Measurements from ENCODE around the gene CBLB. TPM values are rescaled to one million over a fixed set of nuclear protein-coding genes. Genes with fewer than 3 reads are reported as not detected.

The CBLB gene
- total and polyA plus RNA-seq, 8 donors = 5.3 to 23.3 (median 10.4) TPM

DNA sequence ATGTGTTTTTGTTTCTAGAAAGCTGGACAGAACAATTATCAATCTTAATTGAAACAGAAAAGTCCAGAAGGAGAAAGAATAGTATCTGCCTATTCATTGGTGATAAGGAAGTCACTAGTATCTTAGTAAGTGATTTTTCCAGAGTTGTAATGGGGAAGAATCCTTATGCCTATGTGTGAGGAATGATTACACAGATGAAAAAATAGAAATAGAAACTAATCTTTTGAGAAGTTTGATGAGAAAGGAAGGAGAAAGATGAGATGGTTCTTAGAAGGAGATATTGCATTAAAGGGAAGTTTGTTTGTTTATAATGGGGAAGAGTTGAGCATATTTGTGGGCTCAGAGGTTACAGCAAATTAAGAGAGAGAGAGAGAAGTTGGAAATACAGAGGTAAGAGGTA, 42.7 kb upstream of the CBLB start:
- H3K4me1 ChIP-seq = no peaks in the 10 kb centered on the region
- H3K27ac ChIP-seq = no peak overlapping the region
- DNase-seq (no peak), ATAC-seq (no peak), FAIRE-seq (no peak)
- H3K36me3 ChIP-seq = no peaks in the 10 kb centered on the region
- intact Hi-C loops (cut with DNase I) = no loop called here
- H3K4me3 ChIP-seq = no peak overlapping the region
- TF ChIP-seq, protein P1, sequence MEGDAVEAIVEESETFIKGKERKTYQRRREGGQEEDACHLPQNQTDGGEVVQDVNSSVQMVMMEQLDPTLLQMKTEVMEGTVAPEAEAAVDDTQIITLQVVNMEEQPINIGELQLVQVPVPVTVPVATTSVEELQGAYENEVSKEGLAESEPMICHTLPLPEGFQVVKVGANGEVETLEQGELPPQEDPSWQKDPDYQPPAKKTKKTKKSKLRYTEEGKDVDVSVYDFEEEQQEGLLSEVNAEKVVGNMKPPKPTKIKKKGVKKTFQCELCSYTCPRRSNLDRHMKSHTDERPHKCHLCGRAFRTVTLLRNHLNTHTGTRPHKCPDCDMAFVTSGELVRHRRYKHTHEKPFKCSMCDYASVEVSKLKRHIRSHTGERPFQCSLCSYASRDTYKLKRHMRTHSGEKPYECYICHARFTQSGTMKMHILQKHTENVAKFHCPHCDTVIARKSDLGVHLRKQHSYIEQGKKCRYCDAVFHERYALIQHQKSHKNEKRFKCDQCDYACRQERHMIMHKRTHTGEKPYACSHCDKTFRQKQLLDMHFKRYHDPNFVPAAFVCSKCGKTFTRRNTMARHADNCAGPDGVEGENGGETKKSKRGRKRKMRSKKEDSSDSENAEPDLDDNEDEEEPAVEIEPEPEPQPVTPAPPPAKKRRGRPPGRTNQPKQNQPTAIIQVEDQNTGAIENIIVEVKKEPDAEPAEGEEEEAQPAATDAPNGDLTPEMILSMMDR (IDR thresholded peaks at IDR 0.05) = no peak
- H3K9me3 ChIP-seq = no peaks in the 10 kb centered on the region
- H3K27me3 ChIP-seq = no peaks in the 10 kb centered on the region

DNA sequence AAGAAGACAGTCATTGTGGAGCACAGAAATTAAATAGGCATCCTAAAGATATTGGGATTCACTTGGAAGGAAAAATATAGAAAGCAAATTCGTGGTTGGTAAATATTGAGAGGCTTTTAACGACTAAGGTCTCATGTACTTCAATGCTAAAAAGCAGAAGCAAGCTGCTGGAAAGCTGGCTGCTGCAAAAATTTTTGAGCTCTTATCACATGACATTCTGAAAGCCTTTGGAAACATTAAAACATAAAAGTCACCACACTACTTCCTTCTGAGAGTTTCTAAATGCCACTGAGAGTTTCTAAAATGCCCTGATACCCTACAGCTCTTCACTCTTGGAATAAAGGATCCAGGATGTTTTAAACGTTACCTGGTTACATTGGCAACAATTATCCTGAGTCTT, 39.0 kb upstream of the CBLB start:
- H3K9me3 ChIP-seq = no peaks in the 10 kb centered on the region
- ATAC-seq (peak in 3 of 4 donors; percentile 32 to 73 (median 47)), FAIRE-seq (no peak), DNase-seq (no peak)
- no peaks in the 10 kb centered on the region for H3K36me3 ChIP-seq
- peak overlapping the region in 2 of 4 donors; percentile 19 to 40 for H3K27ac ChIP-seq
- no peak overlapping the region for H3K4me3 ChIP-seq
- WGBS, 2 donors = 34 to 38% methylated on average over 3 of the region's 3 CpGs
- no peaks in the 10 kb centered on the region for H3K4me1 ChIP-seq
- no peaks in the 10 kb centered on the region for H3K27me3 ChIP-seq
- intact Hi-C loops (cut with DNase I) = no loop called here
- TF ChIP-seq, protein P1 (IDR thresholded peaks at IDR 0.05) = no peak

DNA sequence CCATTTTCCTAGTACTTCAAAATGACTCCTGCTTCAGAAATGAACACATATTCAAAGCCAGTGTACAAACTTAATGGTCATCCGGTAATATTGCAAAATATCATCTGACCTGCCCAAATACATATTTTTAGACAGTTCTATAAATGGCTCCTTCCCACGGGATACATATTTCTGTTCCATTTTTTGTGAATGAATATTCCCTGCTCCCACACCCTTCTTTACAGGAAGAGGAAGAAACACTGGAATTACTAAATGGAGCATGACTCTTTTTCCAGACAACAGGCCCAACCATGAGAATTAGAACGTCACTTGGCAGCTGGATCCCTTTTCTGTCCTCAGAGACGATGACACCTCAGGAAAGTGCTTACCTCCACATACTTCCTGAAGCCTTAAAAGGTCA, 38.0 kb upstream of the CBLB start:
- FAIRE-seq = no peak
- no peaks in the 10 kb centered on the region for H3K4me1 ChIP-seq
- intact Hi-C loops (cut with DNase I) = no loop called here
- no peaks in the 10 kb centered on the region for H3K27me3 ChIP-seq
- H3K27ac ChIP-seq = peak overlapping the region in 2 of 4 donors; percentile 37 to 40
- peak in 1 of 6 donors; percentile 15 for DNase-seq
- H3K36me3 ChIP-seq = no peaks in the 10 kb centered on the region
- TF ChIP-seq, protein P1 (IDR thresholded peaks at IDR 0.05) = no peak
- H3K9me3 ChIP-seq = no peaks in the 10 kb centered on the region
- WGBS, 2 donors = 52 to 55% methylated on average over 4 of the region's 4 CpGs
- ATAC-seq = peak in 3 of 4 donors; percentile 71 to 83 (median 74)
- no peak overlapping the region for H3K4me3 ChIP-seq

DNA sequence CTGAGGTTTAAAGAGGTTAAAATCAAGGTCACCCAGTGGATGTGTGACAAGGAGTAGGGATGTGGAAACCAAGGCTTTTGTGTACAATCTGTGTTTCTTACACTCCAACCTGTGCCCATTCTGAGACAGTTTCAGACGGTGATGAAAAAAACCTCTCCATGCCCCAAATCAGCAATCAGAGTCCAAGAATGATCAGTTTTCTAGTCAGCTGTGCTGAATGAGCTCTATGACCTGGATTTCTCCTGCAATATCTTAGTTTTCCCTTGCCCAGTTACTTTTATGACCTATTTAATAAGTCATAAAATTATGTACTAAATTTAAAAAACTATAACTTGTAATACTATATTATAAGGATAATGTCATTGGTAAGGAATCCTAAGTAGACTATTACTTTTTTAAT, 37.5 kb upstream of the CBLB start:
- DNase-seq = no peak
- intact Hi-C loops (cut with DNase I) = no loop called here
- Histone ChIP-seq H3K36me3 (no peaks in the 10 kb centered on the region), H3K4me1 (no peaks in the 10 kb centered on the region), H3K27ac (peak overlapping the region in 2 of 4 donors; percentile 37 to 40), H3K9me3 (no peaks in the 10 kb centered on the region), H3K27me3 (no peaks in the 10 kb centered on the region), H3K4me3 (no peak overlapping the region)
- 75 to 88% methylated on average over 1 of the region's 1 CpG for WGBS, 2 donors
- ATAC-seq = no peak
- TF ChIP-seq, protein P1 (IDR thresholded peaks at IDR 0.05) = no peak
- no peak for FAIRE-seq

DNA sequence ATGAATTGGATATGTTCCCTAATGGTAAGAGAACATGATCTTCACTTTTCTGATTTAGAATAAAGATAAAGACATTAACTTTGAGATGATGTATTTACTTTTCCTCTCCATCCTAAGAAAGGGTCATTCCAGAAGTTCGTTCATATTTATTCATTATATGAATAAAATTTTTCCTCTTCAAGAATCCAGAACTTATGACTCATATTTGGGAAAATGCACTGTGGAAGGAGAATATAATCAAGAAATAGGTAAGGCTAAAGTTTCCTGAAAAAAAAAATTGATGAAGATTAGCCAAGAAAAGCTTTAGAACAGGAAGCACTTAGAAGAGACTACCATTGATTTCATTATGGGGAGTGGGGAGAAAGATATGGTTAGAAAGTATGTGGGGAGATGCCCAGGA, 36.5 kb upstream of the CBLB start:
- ATAC-seq = no peak
- intact Hi-C loops (cut with DNase I) = no loop called here
- FAIRE-seq = no peak

More for the DNA sequence above, 36.5 kb upstream of the CBLB start:
- WGBS, 2 donors = 53 to 68% methylated on average over 1 of the region's 1 CpG
- no peak for DNase-seq
- TF ChIP-seq, protein P1 (IDR thresholded peaks at IDR 0.05) = no peak
- no peaks in the 10 kb centered on the region for H3K4me1 ChIP-seq
- no peaks in the 10 kb centered on the region for H3K27me3 ChIP-seq
- no peak overlapping the region for H3K27ac ChIP-seq
- no peak overlapping the region for H3K4me3 ChIP-seq
- no peaks in the 10 kb centered on the region for H3K9me3 ChIP-seq
- no peaks in the 10 kb centered on the region for H3K36me3 ChIP-seq
